Breast epithelium (tissue), 3 donors: Measurements from ENCODE around the gene GYS2.

ENCODE experiments used
- CTCF ChIP-seq, 3 donors: fragments of 450-650 bp; IDR thresholded peaks; one replicate each; pipeline ENCODE4 v1.5.1; 2016 to 2017; ENCODE audit warnings: antibody characterized with exemption in 3 of 3, mild to moderate bottlenecking in 3 of 3, moderate library complexity in 3 of 3
- POLR2A ChIP-seq: fragments of 450-650 bp; IDR thresholded peaks from one replicate; pipeline ENCODE4 v1.6.1; 2016; ENCODE audit warnings: antibody characterized with exemption, mild to moderate bottlenecking, moderate library complexity
- POLR2AphosphoS5 ChIP-seq, 3 donors: sonication (generic); formaldehyde crosslinking; IDR thresholded peaks; one replicate each; pipeline ENCODE4 v1.6.1; 2017; ENCODE audit warnings: antibody characterized with exemption in 3 of 3

GRCh38 chr12:21566223-21566906 lies 38.3 kb downstream of the GYS2 start:
- TF ChIP-seq CTCF (IDR thresholded peaks at IDR 0.05) = no peak
- no peak for TF ChIP-seq POLR2A
- TF ChIP-seq POLR2AphosphoS5 (IDR thresholded peaks at IDR 0.05) = no peak
